Fibroblast of lung (primary cell): ENCODE data around the gene C1GALT1. TPM values are rescaled to one million over a fixed set of nuclear protein-coding genes. Genes with fewer than 3 reads are reported as not detected.

Source experiments
- DNase-seq, 2 donors: peaks; one replicate each; pipeline versions ENCODE4 v3.0.0 to v3.0.0-alpha.2; 2010; ENCODE audit warnings: low read depth in 2 of 2
- H2AFZ ChIP-seq: 2 replicates; pipeline ENCODE4 v1.5.1; 2012; ENCODE audit warnings: low read length, control low read depth, inconsistent platforms
- H3K27ac ChIP-seq: 2 replicates; pipeline ENCODE4 v1.5.1; 2011; ENCODE audit warnings: low read length, control low read depth; ENCODE audit not compliant: insufficient read depth
- H3K27me3 ChIP-seq: 2 replicates; pipeline ENCODE4 v1.5.1; 2011; ENCODE audit warnings: mild to moderate bottlenecking, low read length; ENCODE audit not compliant: control insufficient read depth, insufficient read depth
- H3K36me3 ChIP-seq: 2 replicates; pipeline ENCODE4 v1.5.1; 2011; ENCODE audit warnings: low read length; ENCODE audit not compliant: control insufficient read depth, insufficient read depth
- H3K4me1 ChIP-seq: 2 replicates; pipeline ENCODE4 v1.5.1; 2011; ENCODE audit warnings: low read length; ENCODE audit not compliant: control insufficient read depth, insufficient read depth; ENCODE audit errors: extremely low read depth
- H3K4me2 ChIP-seq: 2 replicates; pipeline ENCODE4 v1.5.1; 2011; ENCODE audit warnings: low read length, control low read depth; ENCODE audit not compliant: insufficient read depth; ENCODE audit errors: extremely low read depth
- H3K4me3 ChIP-seq, 4 experiments: fragments of 200-600 bp in 1 of 4; sonication (generic) in 1 of 4; replicated peaks in 1 of 4; 2 replicates each; pipeline ENCODE4 v1.5.1; 2011 to 2016; ENCODE audit warnings: low read length in 4 of 4, low read depth in 3 of 4, mild to moderate bottlenecking in 3 of 4, control low read depth in 2 of 4, inconsistent platforms in 1 of 4, mixed read lengths in 1 of 4; ENCODE audit not compliant: insufficient read depth in 1 of 4; ENCODE audit errors: control extremely low read depth in 1 of 4
- H3K79me2 ChIP-seq: 2 replicates; pipeline ENCODE4 v1.5.1; 2012; ENCODE audit warnings: mild to moderate bottlenecking, low read length, inconsistent platforms; ENCODE audit not compliant: control insufficient read depth, insufficient read depth
- H3K9ac ChIP-seq: 2 replicates; pipeline ENCODE4 v1.5.1; 2011; ENCODE audit warnings: mild to moderate bottlenecking, low read length, control low read depth; ENCODE audit not compliant: insufficient read depth
- H3K9me3 ChIP-seq: 2 replicates; pipeline ENCODE4 v1.5.1; 2012; ENCODE audit warnings: low read depth, low read length; ENCODE audit not compliant: control insufficient read depth, insufficient read depth
- H4K20me1 ChIP-seq: 2 replicates; pipeline ENCODE4 v1.5.1; 2011; ENCODE audit warnings: low read length; ENCODE audit not compliant: control insufficient read depth, insufficient read depth; ENCODE audit errors: extremely low read depth
- EZH2 ChIP-seq: IDR thresholded peaks from 2 replicates; pipeline ENCODE4 v1.5.1; 2012; ENCODE audit warnings: low read length, control low read depth, mild to moderate bottlenecking; ENCODE audit errors: missing control alignments
- polyA plus RNA-seq, 2 donors: library from polyadenylated mRNA; depleted of rRNA in 1 of 2; stranded (reverse) in 1 of 2; unstranded in 1 of 2; fragments of >200 nt; gene quantifications; 2 replicates each; pipeline ENCODE4 v1.2.1, GENCODE V29; 2011 to 2012; ENCODE audit warnings: missing spikeins in 1 of 2
- total RNA-seq: library from RNA; depleted of rRNA; stranded (reverse); fragments of >200 nt; gene quantifications from 2 replicates; pipeline ENCODE4 v1.2.1, GENCODE V29; 2014
- TF ChIP-seq, protein P1 (sequence below), 2 donors: IDR thresholded peaks in 1 of 2; conservative IDR thresholded peaks in 1 of 2; 1 replicate in 1 of 2; 2 replicates in 1 of 2; pipeline ENCODE4 v1.5.1; 2011 to 2012; ENCODE audit warnings: low read length in 2 of 2, control low read depth in 1 of 2, inconsistent platforms in 1 of 2, low read depth in 1 of 2, mild to moderate bottlenecking in 1 of 2

C1GALT1 gene
- total and polyA plus RNA-seq, 2 donors (not counting 1 experiment from before 2014, with no cell fraction given) = 17.0 to 26.3 TPM

DNA sequence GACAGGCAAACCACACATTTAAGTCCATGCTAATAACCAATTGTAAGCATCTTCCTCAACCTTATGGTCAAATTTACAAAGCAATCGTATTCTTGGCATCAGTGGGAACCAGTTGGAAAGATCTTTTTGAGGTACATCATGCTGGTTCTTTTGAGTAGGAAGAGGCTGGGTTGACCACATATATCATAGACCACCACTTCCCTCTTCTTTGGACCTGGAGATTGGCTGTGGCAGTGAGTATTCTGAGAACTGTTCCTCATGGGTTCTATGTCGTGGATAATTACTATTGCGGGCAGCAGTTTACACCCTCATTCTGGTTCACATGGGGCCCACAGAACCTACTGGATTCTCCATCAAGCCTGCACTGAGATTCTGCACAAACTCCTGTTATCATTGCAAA lies 35.5 kb upstream of the C1GALT1 start:
- Histone ChIP-seq H3K27me3 (no peaks in the 10 kb centered on the region), H3K36me3 (no peaks in the 10 kb centered on the region), H2AFZ (no peak overlapping the region), H3K9ac (no peak overlapping the region), H3K9me3 (no peaks in the 10 kb centered on the region), H4K20me1 (no peaks in the 10 kb centered on the region), H3K4me1 (no peaks in the 10 kb centered on the region), H3K27ac (no peak overlapping the region), H3K4me2 (no peak overlapping the region), H3K79me2 (no peaks in the 10 kb centered on the region), H3K4me3 (no peak overlapping the region)
- no peak for DNase-seq
- TF ChIP-seq, protein P1, sequence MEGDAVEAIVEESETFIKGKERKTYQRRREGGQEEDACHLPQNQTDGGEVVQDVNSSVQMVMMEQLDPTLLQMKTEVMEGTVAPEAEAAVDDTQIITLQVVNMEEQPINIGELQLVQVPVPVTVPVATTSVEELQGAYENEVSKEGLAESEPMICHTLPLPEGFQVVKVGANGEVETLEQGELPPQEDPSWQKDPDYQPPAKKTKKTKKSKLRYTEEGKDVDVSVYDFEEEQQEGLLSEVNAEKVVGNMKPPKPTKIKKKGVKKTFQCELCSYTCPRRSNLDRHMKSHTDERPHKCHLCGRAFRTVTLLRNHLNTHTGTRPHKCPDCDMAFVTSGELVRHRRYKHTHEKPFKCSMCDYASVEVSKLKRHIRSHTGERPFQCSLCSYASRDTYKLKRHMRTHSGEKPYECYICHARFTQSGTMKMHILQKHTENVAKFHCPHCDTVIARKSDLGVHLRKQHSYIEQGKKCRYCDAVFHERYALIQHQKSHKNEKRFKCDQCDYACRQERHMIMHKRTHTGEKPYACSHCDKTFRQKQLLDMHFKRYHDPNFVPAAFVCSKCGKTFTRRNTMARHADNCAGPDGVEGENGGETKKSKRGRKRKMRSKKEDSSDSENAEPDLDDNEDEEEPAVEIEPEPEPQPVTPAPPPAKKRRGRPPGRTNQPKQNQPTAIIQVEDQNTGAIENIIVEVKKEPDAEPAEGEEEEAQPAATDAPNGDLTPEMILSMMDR (conservative IDR thresholded peaks at IDR 0.05 in 1 of 2, IDR thresholded peaks at IDR 0.05 in 1 of 2; ENCODE audit: low read depth in 1 of 2, low read length in 2 of 2) = no peak
- no peak for TF ChIP-seq EZH2

DNA sequence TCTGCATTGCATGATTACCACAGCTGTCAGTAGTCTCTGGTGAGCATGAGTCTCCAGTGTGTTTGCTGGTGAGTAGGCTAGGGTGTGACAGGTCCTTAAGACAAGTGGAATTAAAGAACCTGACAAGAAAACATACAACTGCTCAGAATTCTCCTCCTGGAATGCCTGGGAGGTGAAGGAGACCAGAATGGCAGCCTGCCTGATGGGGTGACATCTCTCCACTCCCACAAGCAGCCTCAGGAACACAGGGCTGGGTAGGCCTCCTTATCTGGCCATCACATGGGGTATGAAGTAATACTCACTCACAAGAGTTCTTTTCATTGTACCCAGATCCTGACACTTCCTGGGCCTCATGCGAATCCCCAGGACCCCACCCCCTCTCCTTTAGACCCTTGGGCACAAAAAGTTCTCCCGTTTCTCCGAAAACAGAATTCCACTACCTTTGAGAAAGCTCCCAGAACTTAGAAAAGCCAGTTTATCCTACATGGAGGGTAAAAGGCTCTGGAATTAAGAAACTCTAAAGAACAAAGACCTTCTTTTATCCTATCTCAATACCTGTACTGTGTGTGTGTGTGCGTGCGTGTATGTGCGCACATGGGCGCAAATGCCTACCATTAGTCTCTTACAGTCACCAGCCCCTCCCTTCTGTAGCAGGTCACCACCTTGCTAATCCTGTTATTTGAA lies 33.4 kb upstream of the C1GALT1 start:
- TF ChIP-seq, protein P1 (conservative IDR thresholded peaks at IDR 0.05 in 1 of 2, IDR thresholded peaks at IDR 0.05 in 1 of 2; ENCODE audit: low read depth in 1 of 2, low read length in 2 of 2) = no peak
- H3K4me2 ChIP-seq = no peak overlapping the region
- H2AFZ ChIP-seq = no peak overlapping the region
- no peaks in the 10 kb centered on the region for H3K4me1 ChIP-seq
- no peak overlapping the region for H3K9ac ChIP-seq
- H3K79me2 ChIP-seq = no peaks in the 10 kb centered on the region
- H4K20me1 ChIP-seq = no peaks in the 10 kb centered on the region
- no peaks in the 10 kb centered on the region for H3K36me3 ChIP-seq
- no peak overlapping the region for H3K4me3 ChIP-seq
- H3K9me3 ChIP-seq = no peaks in the 10 kb centered on the region
- DNase-seq = peak in 1 of 2 donors; percentile 10
- H3K27ac ChIP-seq = no peak overlapping the region
- H3K27me3 ChIP-seq = no peaks in the 10 kb centered on the region

DNA sequence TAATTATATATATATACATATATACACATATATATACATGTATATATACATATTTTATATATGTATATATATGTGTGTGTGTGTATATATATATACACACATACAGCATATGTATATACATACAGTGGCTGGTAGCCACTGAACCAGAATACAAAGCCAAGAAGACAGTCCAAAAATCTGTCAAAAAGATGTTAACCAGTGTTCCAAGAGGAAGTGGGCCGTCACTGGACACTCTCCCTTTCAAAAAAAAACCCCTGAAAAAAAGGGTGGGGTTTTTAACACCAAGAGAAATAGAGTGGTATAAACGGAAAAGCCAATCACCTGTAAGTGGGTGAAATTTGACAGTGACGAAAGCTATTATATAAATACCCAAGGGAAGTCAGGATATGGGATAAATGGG lies 31.1 kb upstream of the C1GALT1 start:
- no peaks in the 10 kb centered on the region for H3K4me1 ChIP-seq
- H4K20me1 ChIP-seq = no peaks in the 10 kb centered on the region
- no peaks in the 10 kb centered on the region for H3K79me2 ChIP-seq
- TF ChIP-seq, protein P1 (conservative IDR thresholded peaks at IDR 0.05 in 1 of 2, IDR thresholded peaks at IDR 0.05 in 1 of 2; ENCODE audit: low read depth in 1 of 2, low read length in 2 of 2) = no peak
- no peak for TF ChIP-seq EZH2
- H3K36me3 ChIP-seq = no peaks in the 10 kb centered on the region
- no peak for DNase-seq
- H3K27ac ChIP-seq = no peak overlapping the region
- no peak overlapping the region for H3K4me3 ChIP-seq
- no peak overlapping the region for H2AFZ ChIP-seq
- H3K27me3 ChIP-seq = no peaks in the 10 kb centered on the region
- no peak overlapping the region for H3K9ac ChIP-seq
- H3K4me2 ChIP-seq = no peak overlapping the region
- H3K9me3 ChIP-seq = no peaks in the 10 kb centered on the region
